ENCODE data around the gene GSTA3. TPM values are rescaled to one million over a fixed set of nuclear protein-coding genes. Genes with fewer than 3 reads are reported as not detected.
"Not testable (repeated sequence)": the region's sequence is repeated elsewhere in the genome, so short reads cannot be mapped to it uniquely, and the experiment has no call there.

The GSTA3 gene
- total RNA-seq, 3 donors from 2014 or later = not detected

GRCh38 chr6:52927451-52927850 lies 18.0 kb upstream of the GSTA3 start:
- ATAC-seq (no peak), DNase-seq (no peak)
- H3K36me3 ChIP-seq (ENCODE audit: low read depth) = no peaks in the 10 kb centered on the region
- no peak for TF ChIP-seq CTCF (IDR thresholded peaks at IDR 0.05)
- intact Hi-C loops (cut with DNase I, micrococcal nuclease) = no loop called here
- no peak overlapping the region for H3K4me3 ChIP-seq
- H3K4me1 ChIP-seq (ENCODE audit: low read depth) = no peaks in the 10 kb centered on the region
- no peaks in the 10 kb centered on the region for H3K9me3 ChIP-seq

- intact Hi-C loops (cut with DNase I, micrococcal nuclease) = no loop called here
- TF ChIP-seq CTCF (IDR thresholded peaks at IDR 0.05) = no peak
- H3K36me3 ChIP-seq (ENCODE audit: low read depth) = no peaks in the 10 kb centered on the region
- no peak overlapping the region for H3K4me3 ChIP-seq
- ATAC-seq (no peak), DNase-seq (no peak)
- H3K4me1 ChIP-seq (ENCODE audit: low read depth) = no peaks in the 10 kb centered on the region
- H3K9me3 ChIP-seq = no peaks in the 10 kb centered on the region
These were observed 16.7 kb upstream of the GSTA3 start for GRCh38 chr6:52925919-52926792.

GRCh38 chr6:52925042-52925441 lies 15.5 kb upstream of the GSTA3 start:
- no peak for ATAC-seq
- H3K36me3 ChIP-seq (ENCODE audit: low read depth) = no peaks in the 10 kb centered on the region

GRCh38 chr6:52923689-52924088 lies 14.2 kb upstream of the GSTA3 start:
- H3K36me3 ChIP-seq (ENCODE audit: low read depth); H3K9me3 ChIP-seq; H3K4me1 ChIP-seq (ENCODE audit: low read depth); H3K4me3 ChIP-seq; ATAC-seq; DNase-seq; intact Hi-C loops (cut with DNase I, micrococcal nuclease): not testable (repeated sequence)

More at GRCh38 chr6:52925042-52925441, 15.5 kb upstream of the GSTA3 start:
- Histone ChIP-seq H3K9me3 (no peaks in the 10 kb centered on the region), H3K4me3 (no peak overlapping the region), H3K4me1 (ENCODE audit: low read depth) (no peaks in the 10 kb centered on the region)
- DNase-seq = no peak
- no peak for TF ChIP-seq CTCF (IDR thresholded peaks at IDR 0.05)
- intact Hi-C loops (cut with DNase I, micrococcal nuclease) = no loop called here

GRCh38 chr6:52922161-52922560 lies 12.7 kb upstream of the GSTA3 start:
- H3K36me3 ChIP-seq (ENCODE audit: low read depth) = no peaks in the 10 kb centered on the region
- DNase-seq = no peak
- no peak for TF ChIP-seq CTCF (IDR thresholded peaks at IDR 0.05)
- H3K9me3 ChIP-seq = no peaks in the 10 kb centered on the region
- ATAC-seq = no peak
- no peaks in the 10 kb centered on the region for H3K4me1 ChIP-seq (ENCODE audit: low read depth)
- intact Hi-C loops (cut with DNase I, micrococcal nuclease) = no loop called here
- no peak overlapping the region for H3K4me3 ChIP-seq

- H3K9me3 ChIP-seq = no peaks in the 10 kb centered on the region
- TF ChIP-seq CTCF (IDR thresholded peaks at IDR 0.05) = no peak
- no peak overlapping the region for H3K4me3 ChIP-seq
- DNase-seq (no peak), ATAC-seq (no peak)
- no peaks in the 10 kb centered on the region for H3K4me1 ChIP-seq (ENCODE audit: low read depth)
- intact Hi-C loops (cut with DNase I, micrococcal nuclease) = no loop called here
- H3K36me3 ChIP-seq (ENCODE audit: low read depth) = no peaks in the 10 kb centered on the region
These were observed 12.2 kb upstream of the GSTA3 start for GRCh38 chr6:52921743-52922142.

- H3K36me3 ChIP-seq (ENCODE audit: low read depth); H3K4me3 ChIP-seq; ATAC-seq; DNase-seq; intact Hi-C loops (cut with DNase I, micrococcal nuclease); H3K4me1 ChIP-seq (ENCODE audit: low read depth); H3K9me3 ChIP-seq: not testable (repeated sequence)
These were observed 10.0 kb upstream of the GSTA3 start for GRCh38 chr6:52919511-52919910.

GRCh38 chr6:52918771-52919170 lies 9.3 kb upstream of the GSTA3 start:
- H3K36me3 ChIP-seq (ENCODE audit: low read depth); intact Hi-C loops (cut with DNase I, micrococcal nuclease); H3K4me3 ChIP-seq; ATAC-seq; H3K9me3 ChIP-seq; DNase-seq; H3K4me1 ChIP-seq (ENCODE audit: low read depth): not testable (repeated sequence)

GRCh38 chr6:52918027-52918686 lies 8.7 kb upstream of the GSTA3 start:
- H3K4me1 ChIP-seq (ENCODE audit: low read depth); DNase-seq; ATAC-seq; H3K4me3 ChIP-seq; intact Hi-C loops (cut with DNase I, micrococcal nuclease); H3K9me3 ChIP-seq; H3K36me3 ChIP-seq (ENCODE audit: low read depth): not testable (repeated sequence)

All from mucosa of descending colon (tissue), 3 donors.